HL-60/S4 treated with phorbol 12-myristate 13-acetate at 8.2 ng/mL for 4 days and 3 days (cell line): Measurements from ENCODE around the gene ANO8.
"Not testable (repeated sequence)": the region's sequence is repeated elsewhere in the genome, so short reads cannot be mapped to it uniquely, and the experiment has no call there.

Source experiments
- in situ Hi-C: fragments of 300-500 bp; cut with MboI; formaldehyde crosslinking; loops from 2 replicates; pipeline ENCODE4 v1.15.0; 2022; ENCODE audit warnings: low sequenced_read_pairs

Gene ANO8, protein sequence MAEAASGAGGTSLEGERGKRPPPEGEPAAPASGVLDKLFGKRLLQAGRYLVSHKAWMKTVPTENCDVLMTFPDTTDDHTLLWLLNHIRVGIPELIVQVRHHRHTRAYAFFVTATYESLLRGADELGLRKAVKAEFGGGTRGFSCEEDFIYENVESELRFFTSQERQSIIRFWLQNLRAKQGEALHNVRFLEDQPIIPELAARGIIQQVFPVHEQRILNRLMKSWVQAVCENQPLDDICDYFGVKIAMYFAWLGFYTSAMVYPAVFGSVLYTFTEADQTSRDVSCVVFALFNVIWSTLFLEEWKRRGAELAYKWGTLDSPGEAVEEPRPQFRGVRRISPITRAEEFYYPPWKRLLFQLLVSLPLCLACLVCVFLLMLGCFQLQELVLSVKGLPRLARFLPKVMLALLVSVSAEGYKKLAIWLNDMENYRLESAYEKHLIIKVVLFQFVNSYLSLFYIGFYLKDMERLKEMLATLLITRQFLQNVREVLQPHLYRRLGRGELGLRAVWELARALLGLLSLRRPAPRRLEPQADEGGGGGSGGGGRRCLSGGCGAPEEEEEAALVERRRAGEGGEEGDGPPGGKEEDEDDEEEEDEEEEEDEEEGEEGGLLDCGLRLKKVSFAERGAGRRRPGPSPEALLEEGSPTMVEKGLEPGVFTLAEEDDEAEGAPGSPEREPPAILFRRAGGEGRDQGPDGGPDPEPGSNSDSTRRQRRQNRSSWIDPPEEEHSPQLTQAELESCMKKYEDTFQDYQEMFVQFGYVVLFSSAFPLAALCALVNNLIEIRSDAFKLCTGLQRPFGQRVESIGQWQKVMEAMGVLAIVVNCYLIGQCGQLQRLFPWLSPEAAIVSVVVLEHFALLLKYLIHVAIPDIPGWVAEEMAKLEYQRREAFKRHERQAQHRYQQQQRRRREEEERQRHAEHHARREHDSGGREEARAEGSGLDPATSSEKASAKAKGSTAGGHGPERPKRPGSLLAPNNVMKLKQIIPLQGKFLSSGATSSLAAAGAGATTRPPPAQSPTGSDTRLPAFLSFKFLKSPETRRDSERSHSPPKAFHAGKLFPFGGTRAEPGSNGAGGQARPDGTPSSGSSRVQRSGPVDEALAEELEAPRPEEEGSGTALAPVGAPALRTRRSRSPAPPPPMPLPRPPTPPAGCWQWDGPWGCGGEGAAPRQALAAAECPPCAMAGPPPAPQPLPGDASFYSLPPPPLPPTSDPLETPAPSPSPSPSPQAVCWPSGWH

DNA sequence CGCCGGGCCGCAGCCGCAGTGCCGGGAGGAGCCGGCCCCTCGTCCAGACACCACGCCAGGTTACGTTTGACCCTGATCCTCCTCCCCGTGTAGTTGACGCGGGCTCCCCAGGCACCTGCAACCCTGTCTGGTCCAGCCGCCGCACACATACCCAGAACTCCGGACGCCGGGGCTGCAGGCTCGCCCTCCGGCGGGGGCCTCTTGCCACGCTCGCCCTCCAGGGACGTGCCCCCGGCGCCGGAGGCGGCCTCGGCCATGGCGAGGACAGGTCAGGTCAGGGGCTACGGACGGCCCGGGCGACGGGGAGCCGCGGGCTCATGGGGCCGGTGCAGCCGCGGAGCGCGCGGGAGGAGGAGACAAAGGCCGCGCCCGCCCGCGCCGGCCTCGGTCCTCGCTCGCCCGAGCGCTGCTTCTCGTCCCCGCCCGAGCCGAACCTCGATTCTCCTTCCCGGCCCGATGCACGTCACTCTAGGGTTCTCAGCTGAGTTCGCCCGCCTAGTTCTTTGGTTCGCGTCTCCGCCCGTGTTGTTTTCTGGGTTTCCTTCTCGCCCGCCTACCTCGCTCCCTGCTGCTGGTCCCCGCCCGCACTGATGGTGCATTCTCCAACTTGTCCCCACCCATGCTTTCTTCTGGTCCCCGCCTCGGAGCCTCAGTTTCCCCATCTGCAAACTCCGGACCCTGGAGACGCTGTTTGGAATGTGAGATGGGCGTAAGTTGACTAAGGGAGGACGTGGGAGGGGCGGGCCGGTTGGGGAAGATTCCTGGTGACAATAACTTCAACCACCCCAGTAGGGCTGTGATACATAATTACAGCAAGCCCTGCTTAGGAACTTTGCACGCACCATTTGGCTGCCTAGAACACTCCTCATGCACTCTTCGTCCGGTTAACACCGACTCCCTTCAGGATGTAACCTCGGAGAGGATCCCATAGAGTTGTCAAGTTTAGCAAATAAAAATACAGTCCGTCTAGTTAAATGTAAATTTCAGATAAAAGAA, at the start of gene ANO8:
Gene ANO8, minus strand, starts transcription at position 442 of the 996 bp plus-strand sequence. Its CDS starts 185 bp downstream, at position 257.
- in situ Hi-C loops = no loop called here

DNA sequence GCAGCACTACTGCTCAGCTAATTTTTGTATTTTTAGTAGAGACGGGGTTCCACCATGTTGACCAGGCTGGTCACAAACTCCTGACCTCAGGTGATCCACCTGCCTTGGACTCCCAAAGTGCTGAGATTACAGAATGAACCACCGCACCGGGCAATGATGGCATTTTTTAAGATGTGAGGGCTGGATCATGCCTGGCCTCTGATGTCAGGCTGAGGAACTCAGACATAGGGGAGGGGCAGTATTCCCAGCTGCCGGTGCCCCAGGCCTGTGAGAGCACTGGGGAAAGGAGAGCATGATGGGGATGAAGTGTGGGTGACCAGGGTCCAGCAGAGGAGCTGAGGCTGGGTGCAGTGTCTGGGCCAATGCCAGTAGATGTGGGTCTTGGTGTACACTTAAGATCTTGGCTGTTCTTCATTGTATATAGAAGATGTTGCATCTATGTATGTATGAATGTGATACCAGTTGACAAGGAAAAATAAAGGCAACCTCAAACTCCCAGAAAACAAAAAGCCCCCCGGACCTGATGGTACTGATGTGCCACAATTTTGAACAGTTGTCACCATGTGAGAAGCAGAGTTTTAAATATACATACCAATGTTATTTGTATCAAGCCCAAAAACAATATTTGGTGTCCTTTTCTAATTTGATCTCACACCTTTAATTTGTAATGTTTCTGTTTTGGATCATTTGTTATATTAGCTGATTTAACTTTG, 45.9 kb upstream of the ANO8 start:
- in situ Hi-C loops = no loop called here

DNA sequence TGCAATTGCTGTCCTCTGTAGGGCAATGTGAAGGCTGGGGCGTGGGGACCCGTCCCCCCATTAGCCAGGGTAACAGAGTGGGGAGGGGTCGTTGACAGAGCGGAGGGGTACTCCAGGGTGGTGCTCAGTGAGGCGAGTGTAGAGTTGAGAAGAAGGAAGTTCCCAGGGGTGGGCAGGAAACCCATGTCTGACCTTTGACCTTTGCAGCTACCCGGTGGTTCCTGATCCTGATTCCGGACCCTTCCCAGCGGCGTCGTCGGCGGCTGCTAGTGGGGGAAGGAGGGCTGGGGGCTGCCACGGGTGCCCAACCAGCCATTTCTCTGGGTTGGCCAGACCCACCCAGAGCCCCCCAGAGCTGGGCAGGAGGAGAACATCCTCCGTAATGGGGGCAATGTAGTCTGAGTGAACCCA, 44.6 kb upstream of the ANO8 start:
- in situ Hi-C loops = no loop called here

DNA sequence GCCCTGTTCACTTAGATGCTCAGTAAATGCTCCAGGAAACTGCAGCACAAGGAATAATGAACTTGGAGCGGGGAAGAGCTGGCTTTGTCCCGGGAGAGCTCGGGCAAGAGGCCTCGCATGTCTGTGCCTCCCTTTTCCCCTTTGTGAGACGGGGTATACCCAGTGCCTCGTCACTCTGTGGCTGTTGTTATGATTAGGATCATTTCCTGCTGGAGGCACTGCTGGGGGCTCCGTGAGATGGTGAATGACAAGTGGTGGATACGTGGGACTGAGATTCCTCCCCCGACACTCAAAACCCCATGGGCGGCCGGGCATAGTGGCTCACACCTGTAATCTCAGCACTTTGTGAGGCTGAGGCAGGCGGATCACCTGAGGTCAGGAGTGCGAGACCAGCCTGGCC, 43.6 kb upstream of the ANO8 start:
- in situ Hi-C loops = no loop called here

DNA sequence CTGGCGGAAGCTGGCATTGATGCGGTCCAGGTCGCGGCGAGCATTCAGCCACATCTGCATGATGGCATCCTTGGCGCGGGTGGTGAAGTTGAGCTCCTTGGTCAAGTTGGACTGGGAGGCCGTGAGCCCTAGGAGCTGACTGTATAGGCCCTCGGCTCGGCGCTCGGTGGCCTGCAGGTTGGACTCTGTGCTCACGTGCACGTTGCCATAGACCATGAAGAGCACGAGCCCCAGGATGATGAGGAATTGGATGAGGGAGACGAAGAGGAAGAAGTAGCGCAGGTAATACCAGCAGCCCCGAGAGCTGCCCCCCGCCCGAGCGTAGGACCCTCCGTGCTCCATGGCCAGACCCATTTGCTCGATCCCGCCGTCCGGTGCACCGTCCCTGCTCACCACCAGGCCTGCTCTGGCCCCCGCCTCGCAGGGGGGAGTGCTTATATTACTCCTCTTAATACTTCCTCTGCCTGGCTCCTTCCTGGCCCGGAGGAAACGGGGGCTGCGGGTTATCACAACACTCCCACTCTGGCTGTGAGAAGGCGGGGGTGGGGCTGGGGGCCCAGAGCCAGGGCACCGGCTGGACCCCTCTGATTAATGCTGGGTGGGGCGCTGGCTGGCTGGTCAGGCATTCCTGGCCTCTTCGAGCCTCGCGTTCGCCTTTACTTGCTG, 42.4 kb upstream of the ANO8 start, which contains the start of gene PLVAP:
Gene PLVAP, minus strand, starts transcription at position 408 of the 666 bp plus-strand sequence. Its CDS starts 54 bp downstream, at position 354.
- in situ Hi-C loops = no loop called here

DNA sequence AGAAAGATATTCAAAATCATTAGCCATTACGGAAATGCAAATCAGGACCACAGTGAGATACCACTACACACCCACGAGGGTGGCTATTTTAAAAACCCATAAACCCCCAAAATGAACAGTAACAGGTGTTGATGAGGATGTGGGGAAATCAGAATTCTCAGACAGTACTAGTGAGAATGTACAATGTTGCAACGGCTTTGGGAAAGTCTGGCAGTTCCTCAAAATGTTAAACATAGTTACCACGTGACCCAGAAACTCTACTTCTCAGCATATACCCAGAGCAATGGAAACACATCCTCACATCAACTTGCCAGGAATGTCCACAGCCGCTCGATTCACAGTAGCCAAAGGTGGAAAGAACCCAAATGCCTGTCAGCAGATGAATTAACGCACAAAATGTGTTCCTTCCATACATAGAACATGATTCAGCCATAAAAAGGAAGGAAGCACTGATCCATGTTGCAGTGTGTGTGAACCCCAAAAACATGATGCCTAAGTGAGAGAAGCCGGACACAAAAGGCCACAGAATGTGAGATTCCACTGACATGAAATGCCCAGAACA, 35.5 kb upstream of the ANO8 start:
- in situ Hi-C loops = no loop called here

DNA sequence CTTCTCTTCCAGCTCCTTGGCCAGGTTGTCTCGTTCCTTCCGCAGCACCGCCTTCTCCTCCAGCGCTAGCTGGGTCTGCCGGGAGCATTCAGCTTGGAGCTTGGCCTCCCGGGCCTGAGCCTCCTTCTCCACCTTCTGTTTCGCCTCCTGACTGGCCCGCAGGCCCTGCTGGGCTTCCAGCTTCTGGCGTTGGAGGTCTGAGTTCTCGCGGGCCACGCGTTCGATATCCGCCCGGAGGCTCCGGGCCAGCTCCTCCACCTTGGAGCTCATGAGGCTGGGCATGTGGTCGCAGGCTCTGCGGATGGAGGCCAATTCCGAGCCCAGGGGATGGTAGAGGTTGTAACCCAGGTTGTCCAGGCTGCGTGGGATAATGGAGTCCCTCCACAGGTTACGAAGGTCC, 30.7 kb upstream of the ANO8 start:
- in situ Hi-C loops = no loop called here

DNA sequence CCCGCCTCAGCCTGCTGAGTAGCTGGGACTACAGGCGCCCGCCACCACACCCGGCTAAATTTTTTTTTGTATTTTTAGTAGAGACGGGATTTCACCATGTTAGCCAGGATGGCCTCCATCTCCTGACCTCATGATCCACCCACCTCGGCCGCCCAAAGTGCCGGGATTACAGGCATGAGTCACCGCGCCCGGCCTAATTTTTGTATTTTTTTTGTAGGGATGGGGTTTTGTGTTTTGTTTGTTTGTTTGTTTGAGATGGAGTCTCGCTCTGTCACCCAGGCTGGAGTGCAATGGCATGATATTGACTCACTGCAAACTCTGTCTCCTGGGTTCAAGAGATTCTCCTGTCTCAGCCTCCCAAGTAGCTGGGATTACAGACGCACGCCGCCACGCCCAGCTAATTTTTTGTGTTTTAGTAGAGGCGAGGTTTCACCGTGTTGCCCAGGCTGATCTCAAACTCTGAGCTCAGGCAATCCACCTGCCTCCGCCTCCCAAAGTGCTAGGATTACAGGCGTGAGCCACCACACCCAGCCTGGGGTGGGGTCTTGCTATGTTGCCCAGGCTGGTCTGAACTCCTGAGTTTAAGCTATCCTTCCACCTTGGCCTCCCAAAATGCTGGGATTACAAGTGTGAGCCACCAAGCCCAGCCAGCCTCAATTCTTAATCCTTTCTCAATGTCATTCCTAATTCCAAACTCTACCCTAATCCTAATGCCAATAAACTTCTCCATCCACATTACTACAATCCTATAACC, 29.4 kb upstream of the ANO8 start:
- in situ Hi-C loops = not testable (repeated sequence)

DNA sequence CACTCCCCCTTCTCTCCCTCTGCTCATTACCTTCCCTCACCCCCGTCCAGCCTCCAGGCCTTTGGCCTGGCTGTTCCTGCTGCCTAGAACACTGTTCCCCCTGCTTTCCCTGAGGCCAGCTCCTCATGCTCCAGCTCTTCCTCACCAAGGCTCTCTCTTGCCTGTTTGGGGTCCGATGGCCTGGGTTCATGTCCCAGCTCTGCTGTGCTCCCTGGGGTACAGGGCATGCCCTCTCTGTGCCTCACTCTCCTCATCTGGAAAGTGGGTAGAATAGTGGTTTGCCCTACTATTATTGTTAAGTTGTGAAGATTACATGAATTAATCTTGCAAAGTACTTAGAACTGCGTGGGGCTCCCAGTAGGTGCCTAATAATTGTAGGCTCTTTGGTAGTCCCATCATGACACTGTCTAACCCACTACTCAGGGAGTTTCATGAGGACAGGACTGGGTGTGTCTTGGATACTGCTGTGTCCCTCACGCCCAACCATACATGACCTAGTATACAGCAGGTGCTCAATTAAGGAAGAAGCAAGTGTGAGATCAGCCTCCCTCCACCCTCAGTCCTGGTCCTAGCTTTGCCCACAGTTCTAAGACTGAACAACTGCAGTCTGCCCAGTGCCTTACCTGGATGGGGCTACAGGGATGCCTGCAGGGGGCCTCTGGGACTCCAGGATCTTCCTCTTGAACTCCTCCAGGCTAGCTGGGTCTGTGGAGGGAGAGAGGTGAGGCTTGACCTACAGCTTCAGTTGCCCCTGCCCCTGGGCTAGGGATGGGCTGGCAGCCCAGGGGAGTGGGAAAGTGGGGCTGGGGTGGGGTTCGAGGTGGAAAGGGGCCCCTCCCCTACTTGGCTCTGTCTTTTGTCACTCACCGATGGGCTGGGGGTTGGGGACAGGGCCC, 25.5 kb upstream of the ANO8 start:
- in situ Hi-C loops = no loop called here

DNA sequence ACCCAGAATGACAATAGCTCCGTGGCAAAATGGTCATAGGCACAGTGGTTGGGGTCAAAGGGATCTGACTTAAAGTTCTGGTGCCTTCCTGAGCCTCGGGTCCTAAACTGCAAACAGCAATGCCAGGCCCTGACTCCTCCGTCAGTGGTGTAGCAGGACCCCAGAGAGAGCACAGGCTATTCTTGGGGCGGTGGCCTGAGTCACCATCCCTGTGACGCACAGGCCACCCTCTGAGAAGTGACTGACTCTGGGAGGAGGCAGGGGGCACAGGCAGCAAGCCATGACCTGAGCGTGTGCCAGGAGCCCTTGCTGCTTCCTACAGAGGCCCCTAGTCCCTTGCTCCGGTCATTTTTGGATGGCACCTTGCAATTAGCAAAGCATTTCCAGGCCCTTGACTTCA, 23.7 kb upstream of the ANO8 start:
- in situ Hi-C loops = no loop called here

DNA sequence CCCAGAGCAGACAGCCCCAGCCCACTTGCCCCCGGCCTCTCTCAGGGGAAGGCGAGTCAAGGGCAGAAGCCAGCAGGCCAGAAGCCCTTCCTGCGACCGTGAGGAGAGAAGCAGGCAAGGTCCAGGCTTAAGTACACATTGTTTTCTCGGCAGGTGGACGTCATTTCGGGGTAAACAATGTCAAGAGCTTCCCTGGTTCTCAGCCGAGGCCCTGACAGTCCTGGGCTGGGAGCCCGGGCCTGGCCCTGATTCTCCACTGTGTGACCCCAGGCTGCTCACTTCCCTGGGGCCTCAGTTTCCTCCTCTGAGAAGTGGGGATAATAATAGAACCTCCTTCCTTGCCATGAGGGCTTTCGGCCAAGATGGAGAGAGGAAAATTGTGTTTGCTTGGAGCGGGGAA, 23.1 kb upstream of the ANO8 start:
- in situ Hi-C loops = no loop called here

DNA sequence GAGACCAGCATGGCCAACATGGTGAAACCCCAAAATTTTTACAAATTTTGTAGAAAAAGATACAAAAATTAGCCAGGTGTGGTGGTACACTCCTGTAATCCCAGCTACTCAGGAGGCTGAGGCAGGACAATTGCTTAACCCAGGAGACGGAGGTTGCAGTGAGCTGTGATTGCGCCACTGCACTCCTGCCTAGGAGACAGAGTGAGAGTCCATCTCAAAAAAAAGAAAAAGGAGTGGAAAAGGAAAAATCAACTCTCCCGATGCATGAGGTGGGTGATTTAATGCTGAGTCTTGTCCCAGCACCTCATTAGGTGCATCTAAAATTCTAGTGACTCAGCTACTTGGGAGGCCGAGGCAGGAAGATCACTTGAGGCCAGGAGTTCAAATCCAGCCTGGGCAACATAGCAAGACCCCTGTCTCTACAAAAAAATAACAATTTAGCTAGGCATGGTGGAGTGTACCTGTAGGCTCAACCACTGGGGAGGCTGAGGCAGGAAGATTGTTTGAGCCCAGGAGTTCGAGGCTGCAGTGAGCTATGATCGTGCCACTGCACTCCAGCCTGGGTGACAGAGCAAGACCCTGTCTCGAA, 22.5 kb upstream of the ANO8 start:
- in situ Hi-C loops = no loop called here

DNA sequence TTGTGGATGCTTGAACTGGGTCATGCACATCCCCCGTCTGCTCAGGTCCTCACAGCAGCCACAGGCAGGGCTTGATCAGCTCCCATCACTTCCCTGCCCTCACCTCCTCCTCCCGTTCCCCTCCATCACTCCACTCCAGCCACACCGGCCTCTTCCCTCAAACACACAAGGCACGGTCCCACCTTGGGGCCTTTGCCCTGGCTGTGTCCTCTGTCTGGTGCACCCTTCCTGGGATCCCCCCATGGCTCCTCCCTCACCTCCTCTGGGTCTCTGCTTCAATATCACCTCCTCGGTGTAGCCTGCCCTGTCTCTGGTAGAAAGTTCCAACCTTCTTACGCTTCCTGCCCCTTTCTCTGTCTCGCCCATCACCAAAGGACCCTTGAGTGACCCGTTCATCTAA, 18.7 kb upstream of the ANO8 start:
- in situ Hi-C loops = no loop called here

DNA sequence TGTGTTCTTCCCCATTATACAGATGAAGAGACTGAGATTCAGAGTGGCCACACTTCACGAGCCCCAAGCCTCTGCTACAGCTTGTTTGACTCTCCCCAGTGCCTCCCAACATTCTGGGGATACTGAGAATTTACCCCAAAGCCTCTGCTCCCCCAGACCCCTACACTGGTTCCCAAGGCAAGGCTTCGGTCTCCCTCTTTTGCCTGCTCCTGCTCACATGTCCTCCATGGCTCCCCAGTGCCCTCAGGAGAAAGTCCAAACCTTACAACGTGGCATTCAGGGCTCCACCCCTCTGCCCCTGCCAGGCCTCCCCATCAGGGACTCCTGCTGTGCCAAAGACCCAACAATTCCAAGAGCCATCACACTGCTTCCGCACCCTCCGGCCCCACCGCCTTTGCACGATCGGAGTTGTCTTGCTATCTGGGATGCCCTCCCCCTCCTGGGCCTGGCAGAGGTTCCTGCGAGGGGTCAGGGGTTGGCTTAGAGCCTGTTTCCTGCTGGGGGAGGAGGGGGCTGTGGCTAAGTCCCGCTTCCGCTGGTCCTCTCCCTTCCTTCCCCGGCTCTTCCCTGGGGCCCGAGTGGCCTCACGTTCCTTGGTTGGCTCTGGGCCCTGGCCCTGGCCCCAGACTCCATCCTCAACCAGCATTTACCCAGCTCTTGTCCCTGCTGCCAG, 18.1 kb upstream of the ANO8 start:
- in situ Hi-C loops = no loop called here

DNA sequence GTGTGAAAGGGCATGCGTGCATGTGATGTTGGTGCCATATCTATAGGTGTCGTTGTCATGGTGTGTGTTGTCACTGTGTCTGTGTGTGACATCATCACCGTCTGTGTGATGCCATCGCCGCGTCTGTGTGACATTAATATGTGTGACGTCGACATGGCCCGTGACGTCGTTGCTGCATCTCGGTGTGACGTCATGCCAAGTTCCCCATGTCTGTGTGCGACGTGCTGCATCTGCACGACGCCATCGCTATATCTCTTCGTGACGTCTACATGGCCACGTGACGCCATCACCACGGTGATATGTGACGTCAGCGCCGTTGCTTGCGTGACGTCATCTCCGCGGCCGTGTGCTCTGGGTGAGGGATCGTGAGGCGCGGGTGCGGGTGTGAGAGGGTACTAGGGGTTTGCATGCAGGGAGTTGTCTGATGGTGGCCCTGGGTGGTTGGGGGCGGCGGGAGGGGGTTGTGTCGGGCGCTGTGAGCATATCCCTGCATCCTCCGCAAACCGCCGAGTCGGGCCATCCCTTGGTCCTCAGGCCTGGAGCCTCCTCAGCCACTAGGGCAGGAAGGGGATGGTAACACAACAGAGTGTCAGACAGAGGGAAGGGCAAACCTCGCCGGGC, 17.3 kb upstream of the ANO8 start:
- in situ Hi-C loops = no loop called here
